Measurements from ENCODE around the gene CNGA2. TPM values are rescaled to one million over a fixed set of nuclear protein-coding genes. Genes with fewer than 3 reads are reported as not detected.

CNGA2 gene
- total RNA-seq, 1 experiment from 2014 or later, result not detected

DNA sequence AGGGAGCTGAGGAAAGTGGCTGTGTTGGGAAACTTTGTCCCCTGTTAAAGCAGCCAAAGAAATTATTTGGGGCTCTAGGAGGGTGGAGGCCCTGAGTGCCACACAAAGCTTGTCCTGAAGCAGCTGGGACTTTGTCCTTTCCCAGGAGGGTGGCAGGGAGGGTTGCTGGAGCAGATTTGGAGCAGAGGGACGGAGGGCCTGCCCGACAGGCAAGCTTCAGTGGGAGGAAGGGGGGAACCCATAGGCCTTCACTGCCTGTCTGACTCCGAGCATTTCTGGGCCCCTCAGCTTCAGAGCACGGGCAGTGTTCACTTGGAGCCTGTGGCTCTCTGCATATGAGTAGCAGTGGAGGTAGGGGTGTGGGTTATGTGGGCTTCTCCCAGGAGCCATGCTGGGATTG lies 7.2 kb upstream of the CNGA2 start (continued):
- TF ChIP-seq, protein P1, sequence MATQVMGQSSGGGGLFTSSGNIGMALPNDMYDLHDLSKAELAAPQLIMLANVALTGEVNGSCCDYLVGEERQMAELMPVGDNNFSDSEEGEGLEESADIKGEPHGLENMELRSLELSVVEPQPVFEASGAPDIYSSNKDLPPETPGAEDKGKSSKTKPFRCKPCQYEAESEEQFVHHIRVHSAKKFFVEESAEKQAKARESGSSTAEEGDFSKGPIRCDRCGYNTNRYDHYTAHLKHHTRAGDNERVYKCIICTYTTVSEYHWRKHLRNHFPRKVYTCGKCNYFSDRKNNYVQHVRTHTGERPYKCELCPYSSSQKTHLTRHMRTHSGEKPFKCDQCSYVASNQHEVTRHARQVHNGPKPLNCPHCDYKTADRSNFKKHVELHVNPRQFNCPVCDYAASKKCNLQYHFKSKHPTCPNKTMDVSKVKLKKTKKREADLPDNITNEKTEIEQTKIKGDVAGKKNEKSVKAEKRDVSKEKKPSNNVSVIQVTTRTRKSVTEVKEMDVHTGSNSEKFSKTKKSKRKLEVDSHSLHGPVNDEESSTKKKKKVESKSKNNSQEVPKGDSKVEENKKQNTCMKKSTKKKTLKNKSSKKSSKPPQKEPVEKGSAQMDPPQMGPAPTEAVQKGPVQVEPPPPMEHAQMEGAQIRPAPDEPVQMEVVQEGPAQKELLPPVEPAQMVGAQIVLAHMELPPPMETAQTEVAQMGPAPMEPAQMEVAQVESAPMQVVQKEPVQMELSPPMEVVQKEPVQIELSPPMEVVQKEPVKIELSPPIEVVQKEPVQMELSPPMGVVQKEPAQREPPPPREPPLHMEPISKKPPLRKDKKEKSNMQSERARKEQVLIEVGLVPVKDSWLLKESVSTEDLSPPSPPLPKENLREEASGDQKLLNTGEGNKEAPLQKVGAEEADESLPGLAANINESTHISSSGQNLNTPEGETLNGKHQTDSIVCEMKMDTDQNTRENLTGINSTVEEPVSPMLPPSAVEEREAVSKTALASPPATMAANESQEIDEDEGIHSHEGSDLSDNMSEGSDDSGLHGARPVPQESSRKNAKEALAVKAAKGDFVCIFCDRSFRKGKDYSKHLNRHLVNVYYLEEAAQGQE (IDR thresholded peaks at IDR 0.05; ENCODE audit: low read depth), result no peak
- TF ChIP-seq EGR1 (IDR thresholded peaks at IDR 0.05; ENCODE audit: low read depth) (no peak), EZH2 (IDR thresholded peaks at IDR 0.05) (no peak), TCF7L2 (IDR thresholded peaks at IDR 0.05; ENCODE audit: borderline replicate concordance, extremely low read depth, insufficient read depth, insufficient read length) (no peak)
- TF ChIP-seq, protein P2, sequence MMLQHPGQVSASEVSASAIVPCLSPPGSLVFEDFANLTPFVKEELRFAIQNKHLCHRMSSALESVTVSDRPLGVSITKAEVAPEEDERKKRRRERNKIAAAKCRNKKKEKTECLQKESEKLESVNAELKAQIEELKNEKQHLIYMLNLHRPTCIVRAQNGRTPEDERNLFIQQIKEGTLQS (IDR thresholded peaks at IDR 0.05), result no peak
- TF ChIP-seq, protein P3, sequence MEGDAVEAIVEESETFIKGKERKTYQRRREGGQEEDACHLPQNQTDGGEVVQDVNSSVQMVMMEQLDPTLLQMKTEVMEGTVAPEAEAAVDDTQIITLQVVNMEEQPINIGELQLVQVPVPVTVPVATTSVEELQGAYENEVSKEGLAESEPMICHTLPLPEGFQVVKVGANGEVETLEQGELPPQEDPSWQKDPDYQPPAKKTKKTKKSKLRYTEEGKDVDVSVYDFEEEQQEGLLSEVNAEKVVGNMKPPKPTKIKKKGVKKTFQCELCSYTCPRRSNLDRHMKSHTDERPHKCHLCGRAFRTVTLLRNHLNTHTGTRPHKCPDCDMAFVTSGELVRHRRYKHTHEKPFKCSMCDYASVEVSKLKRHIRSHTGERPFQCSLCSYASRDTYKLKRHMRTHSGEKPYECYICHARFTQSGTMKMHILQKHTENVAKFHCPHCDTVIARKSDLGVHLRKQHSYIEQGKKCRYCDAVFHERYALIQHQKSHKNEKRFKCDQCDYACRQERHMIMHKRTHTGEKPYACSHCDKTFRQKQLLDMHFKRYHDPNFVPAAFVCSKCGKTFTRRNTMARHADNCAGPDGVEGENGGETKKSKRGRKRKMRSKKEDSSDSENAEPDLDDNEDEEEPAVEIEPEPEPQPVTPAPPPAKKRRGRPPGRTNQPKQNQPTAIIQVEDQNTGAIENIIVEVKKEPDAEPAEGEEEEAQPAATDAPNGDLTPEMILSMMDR (IDR thresholded peaks at IDR 0.05 in 2 of 3, conservative IDR thresholded peaks at IDR 0.05 in 1 of 3; ENCODE audit: borderline replicate concordance in 1 of 3, insufficient read depth in 1 of 3, low read depth in 2 of 3, low read length in 2 of 3), result no peak
- TF ChIP-seq, protein P4, sequence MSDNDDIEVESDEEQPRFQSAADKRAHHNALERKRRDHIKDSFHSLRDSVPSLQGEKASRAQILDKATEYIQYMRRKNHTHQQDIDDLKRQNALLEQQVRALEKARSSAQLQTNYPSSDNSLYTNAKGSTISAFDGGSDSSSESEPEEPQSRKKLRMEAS (IDR thresholded peaks at IDR 0.05), result no peak
